Rectal smooth muscle tissue (tissue), 1 donor: ENCODE data around the gene DISC1.

Experiments
- H3K27ac ChIP-seq: one replicate; pipeline ENCODE4 v1.7.0; 2013; ENCODE audit warnings: low read depth, low read length, inconsistent platforms
- H3K27me3 ChIP-seq: one replicate; pipeline ENCODE4 v1.7.0; 2013; ENCODE audit warnings: low read length; ENCODE audit not compliant: control insufficient read depth, insufficient read depth
- H3K36me3 ChIP-seq: one replicate; pipeline ENCODE4 v1.7.0; 2013; ENCODE audit warnings: low read length; ENCODE audit not compliant: control insufficient read depth, insufficient read depth
- H3K4me1 ChIP-seq: one replicate; pipeline ENCODE4 v1.7.0; 2013; ENCODE audit warnings: low read length; ENCODE audit not compliant: control insufficient read depth, insufficient read depth
- H3K4me3 ChIP-seq: one replicate; pipeline ENCODE4 v1.7.0; 2013; ENCODE audit warnings: low read length
- H3K9ac ChIP-seq: one replicate; pipeline ENCODE4 v1.7.0; 2013; ENCODE audit warnings: low read length

DISC1 gene

GRCh38 chr1:231926933-231927332 is 300.3 kb downstream of the DISC1 start:
- no peaks in the 10 kb centered on the region for H3K4me1 ChIP-seq
- H3K4me3 ChIP-seq, result no peak overlapping the region
- no peaks in the 10 kb centered on the region for H3K36me3 ChIP-seq
- no peak overlapping the region for H3K9ac ChIP-seq
- no peak overlapping the region for H3K27ac ChIP-seq
- H3K27me3 ChIP-seq, result no peaks in the 10 kb centered on the region

GRCh38 chr1:231927431-231927830 is 300.8 kb downstream of the DISC1 start:
- Histone ChIP-seq H3K9ac (no peak overlapping the region), H3K4me1 (no peaks in the 10 kb centered on the region), H3K27me3 (no peaks in the 10 kb centered on the region), H3K36me3 (no peaks in the 10 kb centered on the region), H3K27ac (no peak overlapping the region), H3K4me3 (no peak overlapping the region)

- no peak overlapping the region for H3K27ac ChIP-seq
- no peak overlapping the region for H3K4me3 ChIP-seq
- H3K4me1 ChIP-seq, result no peaks in the 10 kb centered on the region
- H3K27me3 ChIP-seq, result no peaks in the 10 kb centered on the region
- H3K9ac ChIP-seq, result no peak overlapping the region
- H3K36me3 ChIP-seq, result no peaks in the 10 kb centered on the region
Measured at GRCh38 chr1:231929311-231929710, 302.7 kb downstream of the DISC1 start.

- Histone ChIP-seq H3K4me1 (no peaks in the 10 kb centered on the region), H3K27me3 (no peaks in the 10 kb centered on the region), H3K27ac (no peak overlapping the region), H3K4me3 (no peak overlapping the region), H3K36me3 (no peaks in the 10 kb centered on the region), H3K9ac (no peak overlapping the region)
Measured at GRCh38 chr1:231930257-231930947, 303.8 kb downstream of the DISC1 start.

GRCh38 chr1:231931146-231931545 is 304.6 kb downstream of the DISC1 start:
- no peaks in the 10 kb centered on the region for H3K27me3 ChIP-seq
- H3K9ac ChIP-seq, result no peak overlapping the region
- H3K36me3 ChIP-seq, result no peaks in the 10 kb centered on the region
- H3K4me3 ChIP-seq, result no peak overlapping the region
- no peak overlapping the region for H3K27ac ChIP-seq
- H3K4me1 ChIP-seq, result no peaks in the 10 kb centered on the region

GRCh38 chr1:231931846-231932454 is 305.4 kb downstream of the DISC1 start:
- H3K36me3 ChIP-seq, result no peaks in the 10 kb centered on the region
- no peaks in the 10 kb centered on the region for H3K27me3 ChIP-seq
- no peak overlapping the region for H3K27ac ChIP-seq
- H3K4me1 ChIP-seq, result no peaks in the 10 kb centered on the region
- H3K4me3 ChIP-seq, result no peak overlapping the region
- no peak overlapping the region for H3K9ac ChIP-seq

GRCh38 chr1:231933711-231934626 is 307.4 kb downstream of the DISC1 start:
- Histone ChIP-seq H3K36me3 (no peaks in the 10 kb centered on the region), H3K4me3 (no peak overlapping the region), H3K9ac (no peak overlapping the region), H3K27me3 (no peaks in the 10 kb centered on the region), H3K4me1 (no peaks in the 10 kb centered on the region), H3K27ac (no peak overlapping the region)

GRCh38 chr1:231934797-231935196 is 308.2 kb downstream of the DISC1 start:
- Histone ChIP-seq H3K9ac (no peak overlapping the region), H3K27me3 (no peaks in the 10 kb centered on the region), H3K36me3 (no peaks in the 10 kb centered on the region), H3K4me1 (no peaks in the 10 kb centered on the region), H3K4me3 (no peak overlapping the region), H3K27ac (no peak overlapping the region)

GRCh38 chr1:231935856-231936255 is 309.3 kb downstream of the DISC1 start:
- Histone ChIP-seq H3K27me3 (no peaks in the 10 kb centered on the region), H3K4me1 (no peaks in the 10 kb centered on the region), H3K9ac (no peak overlapping the region), H3K36me3 (no peaks in the 10 kb centered on the region), H3K4me3 (no peak overlapping the region), H3K27ac (no peak overlapping the region)

- Histone ChIP-seq H3K27me3 (no peaks in the 10 kb centered on the region), H3K4me1 (no peaks in the 10 kb centered on the region), H3K4me3 (no peak overlapping the region), H3K36me3 (no peaks in the 10 kb centered on the region), H3K27ac (no peak overlapping the region), H3K9ac (no peak overlapping the region)
Measured at GRCh38 chr1:231936983-231937775, 310.6 kb downstream of the DISC1 start.

GRCh38 chr1:231938211-231938610 is 311.6 kb downstream of the DISC1 start:
- no peaks in the 10 kb centered on the region for H3K27me3 ChIP-seq
- H3K4me3 ChIP-seq, result no peak overlapping the region
- no peaks in the 10 kb centered on the region for H3K4me1 ChIP-seq
- no peak overlapping the region for H3K27ac ChIP-seq
- H3K9ac ChIP-seq, result no peak overlapping the region
- no peaks in the 10 kb centered on the region for H3K36me3 ChIP-seq

GRCh38 chr1:231938711-231939110 is 312.1 kb downstream of the DISC1 start:
- no peaks in the 10 kb centered on the region for H3K4me1 ChIP-seq
- H3K9ac ChIP-seq, result no peak overlapping the region
- no peak overlapping the region for H3K4me3 ChIP-seq
- no peaks in the 10 kb centered on the region for H3K36me3 ChIP-seq
- no peaks in the 10 kb centered on the region for H3K27me3 ChIP-seq
- no peak overlapping the region for H3K27ac ChIP-seq
